Spleen (tissue), 7 donors: Measurements from ENCODE around the gene ALDH1A2.

ENCODE experiments used
- CTCF ChIP-seq, 11 experiments: fragments of 200-600 bp in 7 of 11; fragments of 450-650 bp in 4 of 11; sonication (generic) in 4 of 11; IDR thresholded peaks in 8 of 11; conservative IDR thresholded peaks in 3 of 11; 1 replicate in 7 of 11; 2 replicates in 4 of 11; pipeline versions ENCODE4 v1.4.0 to v1.8.0; 2016 to 2021; ENCODE audit warnings: antibody characterized with exemption in 11 of 11, inconsistent platforms in 4 of 11, mild to moderate bottlenecking in 1 of 11
- POLR2A ChIP-seq, 3 donors: fragments of 450-650 bp; IDR thresholded peaks; one replicate each; pipeline ENCODE4 v1.5.1; 2017; ENCODE audit warnings: antibody characterized with exemption in 3 of 3, mild to moderate bottlenecking in 1 of 3
- POLR2AphosphoS5 ChIP-seq, 3 donors: sonication (generic); formaldehyde crosslinking; IDR thresholded peaks; one replicate each; pipeline ENCODE4 v1.5.1; 2017; ENCODE audit warnings: antibody characterized with exemption in 3 of 3
- donor health status: DM: no; HTN: no; CAD: no; lungs with moderate emphysema.
- donor health status: DM: no; HTN: no; CAD: no.
- donor health status: DM: no; HTN: no; CAD: no.

GRCh38 chr15:57947781-57948180 lies 117.7 kb downstream of the ALDH1A2 start:
- TF ChIP-seq POLR2A (IDR thresholded peaks at IDR 0.05) (no peak), POLR2AphosphoS5 (IDR thresholded peaks at IDR 0.05) (no peak), CTCF (IDR thresholded peaks at IDR 0.05 in 8 of 11, conservative IDR thresholded peaks at IDR 0.05 in 3 of 11) (no peak)
